ENCODE results near the gene PIGQ. TPM values are rescaled to one million over a fixed set of nuclear protein-coding genes. Genes with fewer than 3 reads are reported as not detected.
A peak's percentile ranks its signal among the peaks of the same experiment; 100 is the strongest.

PIGQ gene
- total and polyA plus RNA-seq, 2 of the 13 experiments (the other 11 are each of a cell fraction or from before 2014, with no cell fraction given) = 7.7 to 19.7 TPM

GRCh38 chr16:588889-589657, 19.3 kb downstream of the PIGQ start:
- peak; percentile 4 for FAIRE-seq
- peak; percentile 73 for ATAC-seq
- in situ Hi-C loops (cut with HindIII; ENCODE audit: extremely low pct_ligation_motif_present, low pct_unique_long_range_greater_than_20kb) (no loop called here), intact Hi-C loops (cut with micrococcal nuclease; ENCODE audit: unreplicated experiment) (loop anchor here (10.0 kb wide), 1 partner anchor 56 kb away; the partner anchor contains the start of genes MCRIP2 and WDR90)
- ChIA-PET CTCF (ENCODE audit: low intra/inter-chr PET ratio, low total read pairs) (no interaction called here), POLR2A (interaction anchor here (0.7 to 1.5 kb wide), 9 partner anchors 10 to 191 kb away, joined by 3 to 7 read pairs (median 3); partner anchors contain the start of genes DECR2, METTL26 and WFIKKN1)
- no peaks in the 10 kb centered on the region for H3K27me3 ChIP-seq (ENCODE audit: control insufficient read depth in 1 of 2, insufficient read depth in 2 of 2, low read length in 2 of 2)
- H4K20me1 ChIP-seq (ENCODE audit: insufficient read depth, low read length) = peaks cover 14% of the 10 kb centered on the region; the same call in 1 of the 2 replicates
- peak overlapping the region; percentile 97 for H3K9ac ChIP-seq (ENCODE audit: insufficient read depth, low read depth, low read length)
- BruUV-seq (replicated peaks) = no TSS peak
- peaks cover 38% of the 10 kb centered on the region for H3K79me2 ChIP-seq (ENCODE audit: insufficient read depth, low read length)
- peaks cover 68% of the 10 kb centered on the region for H3K4me1 ChIP-seq (ENCODE audit: insufficient read depth, low read length)
- H3K36me3 ChIP-seq (replicated peaks in 1 of 2; ENCODE audit: control insufficient read depth in 1 of 2, insufficient read depth in 2 of 2, low read length in 2 of 2) = no peaks in the 10 kb centered on the region
- no peaks in the 10 kb centered on the region for H3K9me3 ChIP-seq (ENCODE audit: low read length)
- DNase-seq (ENCODE audit: low spot score) = peak; percentile 89
- H2AFZ ChIP-seq (ENCODE audit: low read length) = no peak overlapping the region
- 0% methylated on average over 11 of the region's 107 CpGs for WGBS (ENCODE audit: low lambda C conversion rate)
- H3K4me3 ChIP-seq (replicated peaks in 1 of 3; ENCODE audit: insufficient read depth in 1 of 3, low read depth in 2 of 3, low read length in 3 of 3) = peak overlapping the region; percentile 94 to 96 (median 96)
- H3K4me2 ChIP-seq (ENCODE audit: low read depth, low read length) = peak overlapping the region; percentile 95
- H3K27ac ChIP-seq (ENCODE audit: extremely low read length, insufficient read depth, low read length) = peak overlapping the region; percentile 99
- TF ChIP-seq ZNF354B (CRISPR knock-in tag; IDR thresholded peaks at IDR 0.05) (no peak), CREM (IDR thresholded peaks at IDR 0.05) (peak; percentile 54; the same call in 1 of the 2 replicates), CREM (CRISPR knock-in tag; IDR thresholded peaks at IDR 0.05) (no peak), MYC (CRISPR knock-in tag; IDR thresholded peaks at IDR 0.05; ENCODE audit: borderline replicate concordance) (peak; percentile 66; the same call in 1 of the 2 replicates), ARID5B (CRISPR knock-in tag; IDR thresholded peaks at IDR 0.05) (0 out of 2 replicates have a peak, but pooled peaks have one; percentile 19), PRMT3 (CRISPR knock-in tag; IDR thresholded peaks at IDR 0.05; ENCODE audit: borderline replicate concordance, low read depth) (no peak), PHF8 (CRISPR knock-in tag; IDR thresholded peaks at IDR 0.05) (peak; percentile 65; the same call in 1 of the 2 replicates), ZNF33B (CRISPR knock-in tag; IDR thresholded peaks at IDR 0.05) (peak; percentile 75; the same call in 1 of the 2 replicates), ZNF790 (CRISPR knock-in tag; IDR thresholded peaks at IDR 0.05; ENCODE audit: borderline replicate concordance) (no peak), NAIF1 (CRISPR knock-in tag; IDR thresholded peaks at IDR 0.05; ENCODE audit: borderline replicate concordance) (no peak), ZNF383 (CRISPR knock-in tag; IDR thresholded peaks at IDR 0.05; ENCODE audit: borderline replicate concordance) (0 out of 2 replicates have a peak, but pooled peaks have one; percentile 76), ZBTB21 (CRISPR knock-in tag; IDR thresholded peaks at IDR 0.05) (no peak), YEATS4 (CRISPR knock-in tag; IDR thresholded peaks at IDR 0.05; ENCODE audit: borderline replicate concordance) (peak; percentile 48; the same call in 1 of the 2 replicates), ZNF230 (CRISPR knock-in tag; IDR thresholded peaks at IDR 0.05) (peak; percentile 75), ZNF724P (CRISPR knock-in tag; IDR thresholded peaks at IDR 0.05; ENCODE audit: borderline replicate concordance) (peak; percentile 50; the same call in 1 of the 2 replicates), KDM5A (IDR thresholded peaks at IDR 0.05; ENCODE audit: borderline replicate concordance, low read length) (peak; percentile 91; the same call in 1 of the 2 replicates), MLXIP (CRISPR knock-in tag; IDR thresholded peaks at IDR 0.05; ENCODE audit: borderline replicate concordance) (no peak)

Data from HepG2 (cell line).